ENCODE data around the gene DTX4.
"Not testable (repeated sequence)": the region's sequence is repeated elsewhere in the genome, so short reads cannot be mapped to it uniquely, and the experiment has no call there.

Gene DTX4

DNA sequence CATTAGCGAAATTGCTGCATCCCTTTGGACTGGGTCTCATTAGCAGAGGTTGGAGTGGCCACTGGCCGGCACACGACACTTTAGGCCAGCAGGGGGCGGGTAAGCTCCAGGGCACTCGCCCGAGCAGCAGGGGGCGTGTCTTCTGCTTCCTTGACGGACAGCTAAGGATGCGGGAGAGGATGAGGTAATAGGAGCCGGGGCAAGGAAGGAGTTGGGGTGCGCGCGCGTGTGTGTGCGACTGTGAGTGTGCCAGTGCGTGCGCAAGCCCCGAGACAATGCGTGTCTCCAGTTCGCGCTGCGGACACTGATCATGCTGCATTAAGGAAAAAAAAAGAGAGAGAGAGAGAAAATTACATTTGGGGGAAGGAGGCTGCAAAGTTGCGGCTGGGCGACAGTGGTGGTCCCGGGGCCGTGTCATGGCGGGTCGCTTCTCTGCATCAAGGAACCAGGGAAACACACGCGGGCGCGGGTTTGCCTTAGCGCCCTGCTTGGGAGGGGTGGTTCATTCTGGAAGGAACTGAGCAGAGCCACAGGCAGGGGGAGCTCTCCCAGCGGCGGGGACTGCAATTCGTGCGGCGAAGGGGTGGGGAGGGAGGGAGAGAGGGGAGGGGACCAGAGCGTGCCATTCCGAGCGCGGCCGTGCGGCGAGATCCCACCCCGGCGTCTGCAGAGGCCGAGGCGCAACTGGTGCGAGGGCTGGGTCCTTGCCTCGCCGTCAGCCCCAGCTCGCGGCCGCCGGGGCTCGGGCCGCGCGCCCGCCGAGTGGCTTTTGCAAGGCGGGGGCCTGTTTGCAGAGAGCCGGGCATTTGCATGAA is at the start of gene DTX4:
Gene DTX4, plus strand, starts transcription at position 625 of the 815 bp plus-strand sequence. CDS start 464 bp downstream, outside the sequence.
- peak; percentile 84 for DNase-seq

DNA sequence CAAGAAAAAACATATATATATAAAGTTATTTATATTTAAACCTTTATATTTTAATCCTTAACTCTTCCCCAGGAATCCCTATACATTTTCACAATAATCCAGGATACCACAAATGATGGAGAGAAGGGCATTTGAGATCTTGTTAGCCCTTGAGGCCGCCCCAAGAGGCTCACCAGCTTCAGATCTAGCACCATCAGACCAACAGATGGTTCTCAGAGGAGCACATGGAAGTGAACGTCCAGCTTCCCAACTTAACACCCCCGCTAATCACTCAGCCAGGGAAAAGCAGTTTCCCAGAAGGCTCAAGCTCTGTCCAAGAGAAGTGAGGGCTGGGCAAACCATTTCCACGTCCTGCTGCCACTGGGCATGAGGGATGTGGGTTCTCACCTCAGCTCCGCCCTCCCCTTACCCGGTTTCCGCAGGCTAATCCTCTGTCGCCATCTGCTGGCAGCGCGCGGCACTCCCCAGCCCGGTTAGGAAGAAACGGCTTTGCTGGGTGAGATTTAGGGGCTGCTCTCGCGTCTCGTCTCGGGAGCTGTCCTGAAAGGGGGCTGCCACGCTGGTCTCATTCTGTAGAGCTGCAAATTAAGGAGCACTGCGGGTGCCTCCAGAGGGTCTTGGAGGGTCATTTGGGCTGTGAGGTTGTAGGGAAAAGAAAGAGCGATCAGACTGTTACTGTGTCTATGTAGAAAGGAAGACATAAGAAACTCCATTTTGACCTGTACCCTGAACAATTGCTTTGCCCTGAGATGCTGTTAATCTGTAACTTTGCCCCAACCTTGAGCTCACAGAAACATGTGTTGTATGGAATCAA is 36.1 kb upstream of the DTX4 start:
- peak; percentile 83 for DNase-seq

GRCh38 chr11:59136551-59136950 is 35.4 kb upstream of the DTX4 start:
- DNase-seq: not testable (repeated sequence)

DNA sequence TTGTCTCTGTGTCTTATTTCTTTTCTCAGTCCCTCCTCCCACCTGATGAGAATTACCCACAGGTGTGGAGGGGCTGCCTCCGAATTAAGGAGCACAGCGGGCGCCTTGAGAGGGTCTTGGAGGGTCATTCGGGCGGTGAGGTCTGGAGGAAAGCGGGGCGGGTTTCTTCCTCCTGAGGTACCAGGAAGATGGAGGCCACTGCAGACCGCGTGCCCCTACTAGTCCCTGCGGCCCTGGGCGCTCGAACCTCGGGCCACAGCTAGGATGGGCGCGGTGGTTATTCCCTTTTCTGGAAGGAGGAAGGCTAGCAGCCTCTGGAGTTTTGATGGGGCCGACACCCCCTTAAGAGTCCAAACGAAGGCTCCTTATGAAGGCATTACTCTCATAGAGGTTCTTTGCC is 34.7 kb upstream of the DTX4 start:
- no peak for DNase-seq

GRCh38 chr11:59138643-59139042 is 33.3 kb upstream of the DTX4 start:
- no peak for DNase-seq

DNA sequence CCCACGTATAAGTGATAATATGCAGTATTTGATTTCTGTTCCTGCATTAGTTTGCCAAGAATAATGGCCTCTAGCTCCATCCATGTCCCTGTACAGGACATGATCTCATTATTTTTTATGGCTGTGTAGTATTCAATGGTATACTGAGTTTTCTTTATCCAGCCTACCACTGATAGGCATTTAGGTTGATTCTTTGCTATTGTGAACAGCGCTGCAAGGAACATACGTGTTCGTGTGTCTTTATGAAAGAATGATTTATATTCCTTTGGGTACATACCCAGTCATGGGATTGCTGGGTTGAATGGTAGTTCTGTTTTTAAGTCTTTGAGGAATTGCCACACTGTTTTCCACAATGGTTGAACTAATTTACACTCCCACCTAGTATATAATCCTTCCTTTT is 30.7 kb upstream of the DTX4 start:
- no peak for DNase-seq

DNA sequence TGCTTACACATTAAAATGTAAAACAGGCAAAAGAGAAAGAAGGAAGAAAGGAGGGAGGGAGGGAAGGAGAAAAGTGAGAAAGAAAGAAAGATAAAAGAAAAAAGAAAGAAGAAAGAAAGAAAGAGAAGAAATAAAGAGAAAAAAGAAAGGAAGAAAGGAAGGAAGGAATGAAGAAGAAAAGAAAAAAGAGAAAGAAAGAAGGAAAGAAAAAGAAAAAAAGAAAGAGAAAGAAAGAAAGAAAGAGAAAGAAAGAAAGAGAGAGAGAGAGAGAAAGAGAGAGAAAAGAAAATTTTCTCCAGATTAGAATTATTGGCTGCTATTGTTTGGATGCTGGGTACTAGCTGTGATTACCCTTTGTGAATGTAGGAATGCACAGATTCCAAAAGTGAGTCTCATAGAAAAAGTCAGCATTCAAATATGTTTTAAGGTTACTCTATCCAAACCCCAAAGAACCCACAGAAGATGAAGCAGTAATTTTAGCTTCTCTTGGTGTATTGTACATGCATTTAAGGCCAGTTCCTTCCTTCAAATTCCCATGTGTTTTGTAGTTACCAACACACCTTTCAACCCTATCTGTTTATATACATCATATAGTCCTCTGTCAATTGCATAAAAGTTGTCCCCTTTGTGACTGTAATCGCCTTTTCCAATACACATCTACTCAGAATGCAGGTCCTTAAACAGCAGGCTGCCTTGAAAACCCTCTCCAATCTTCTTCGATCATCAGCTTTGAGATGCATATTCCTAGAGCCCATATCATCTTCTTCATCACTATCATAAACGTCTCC is 30.1 kb upstream of the DTX4 start:
- no peak for DNase-seq

DNA sequence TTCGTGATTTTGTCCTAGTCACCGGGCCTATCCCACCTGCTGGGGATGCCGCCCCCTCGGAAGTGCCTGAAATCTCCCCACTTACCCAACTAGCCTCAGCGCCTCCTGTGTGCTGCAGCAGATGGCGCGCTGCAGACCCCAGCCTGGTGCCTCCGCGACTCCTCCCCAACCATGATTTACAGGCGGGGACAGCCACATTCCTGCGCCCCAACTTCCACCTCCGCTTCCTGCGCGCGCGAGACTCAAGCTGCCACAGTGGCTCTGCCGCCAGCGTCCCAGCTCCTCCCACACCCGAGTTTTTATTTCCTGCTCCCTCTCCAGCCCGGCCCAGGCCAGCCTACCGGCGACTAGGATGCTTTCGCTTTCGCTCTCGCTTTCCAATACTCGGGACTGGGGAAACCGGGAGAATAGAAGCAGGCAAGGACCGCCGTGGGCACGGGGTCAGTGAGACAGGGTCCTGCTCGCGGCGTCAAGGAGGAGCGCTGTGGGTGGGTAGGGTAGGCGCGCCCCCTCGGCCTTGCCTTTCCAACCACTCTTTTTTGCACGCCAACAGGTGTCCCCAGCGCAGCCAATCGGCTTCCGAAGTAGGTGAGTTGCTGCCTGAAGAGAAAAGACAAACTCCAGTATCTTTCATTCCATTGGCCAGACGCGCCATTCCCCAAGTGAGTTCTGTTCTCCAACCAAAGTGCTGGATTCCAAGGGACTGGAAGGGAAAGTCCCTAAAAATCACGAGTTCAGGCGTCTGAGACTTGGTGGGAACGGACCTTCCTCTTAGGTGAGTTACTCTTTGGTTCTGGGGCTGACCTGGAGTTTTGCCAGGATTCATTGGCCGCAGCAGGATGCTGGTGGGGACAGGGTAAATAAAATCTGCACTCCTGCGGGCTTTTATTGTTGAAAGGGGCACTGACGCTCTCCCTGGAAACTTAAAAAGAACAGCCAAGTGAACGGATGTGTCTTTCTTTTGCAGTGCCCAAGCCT is 29.1 kb upstream of the DTX4 start, which contains the start of gene FAM111A:
Gene FAM111A, plus strand, starts transcription at position 327 of the 978 bp plus-strand sequence. CDS start 6,017 bp downstream, outside the sequence.
- DNase-seq: peak; percentile 89

- DNase-seq: no peak
Measured at GRCh38 chr11:59144096-59144495, 27.8 kb upstream of the DTX4 start.

GRCh38 chr11:59144579-59145345 is 27.2 kb upstream of the DTX4 start:
- peak; percentile 85 for DNase-seq

DNA sequence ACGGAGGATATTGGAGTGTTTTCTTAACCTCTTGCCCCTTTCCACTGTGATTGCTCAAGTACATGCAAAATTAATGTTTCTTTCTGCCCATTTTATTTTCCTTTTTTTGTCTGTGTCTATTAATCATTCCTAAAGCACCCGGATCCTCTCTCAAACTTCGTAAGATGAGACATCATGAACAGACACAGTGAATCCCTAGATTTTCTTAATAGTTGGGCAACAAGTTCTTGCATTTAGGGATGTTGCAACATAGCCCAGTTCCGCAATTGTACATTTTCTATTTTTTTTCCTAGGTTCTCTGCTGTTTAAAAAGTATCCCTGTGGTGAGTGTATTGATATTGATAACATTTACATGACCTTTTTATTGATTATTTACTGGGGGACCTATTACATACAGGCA is 26.4 kb upstream of the DTX4 start:
- no peak for DNase-seq

- no peak for DNase-seq
Measured at GRCh38 chr11:59151761-59152160, 20.2 kb upstream of the DTX4 start.

DNA sequence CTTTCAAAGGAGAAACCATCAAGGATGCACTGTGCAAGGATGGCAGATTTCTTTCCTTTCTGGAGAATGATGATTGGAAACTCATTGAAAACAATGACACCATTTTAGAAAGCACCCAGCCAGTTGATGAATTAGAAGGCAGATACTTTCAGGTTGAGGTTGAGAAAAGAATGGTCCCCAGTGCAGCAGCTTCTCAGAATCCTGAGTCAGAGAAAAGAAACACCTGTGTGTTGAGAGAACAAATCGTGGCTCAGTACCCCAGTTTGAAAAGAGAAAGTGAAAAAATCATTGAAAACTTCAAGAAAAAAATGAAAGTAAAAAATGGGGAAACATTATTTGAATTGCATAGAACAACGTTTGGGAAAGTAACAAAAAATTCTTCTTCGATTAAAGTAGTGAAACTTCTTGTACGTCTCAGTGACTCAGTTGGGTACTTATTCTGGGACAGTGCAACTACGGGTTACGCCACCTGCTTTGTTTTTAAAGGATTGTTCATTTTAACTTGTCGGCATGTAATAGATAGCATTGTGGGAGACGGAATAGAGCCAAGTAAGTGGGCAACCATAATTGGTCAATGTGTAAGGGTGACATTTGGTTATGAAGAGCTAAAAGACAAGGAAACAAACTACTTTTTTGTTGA is 19.5 kb upstream of the DTX4 start:
- DNase-seq: no peak

DNA sequence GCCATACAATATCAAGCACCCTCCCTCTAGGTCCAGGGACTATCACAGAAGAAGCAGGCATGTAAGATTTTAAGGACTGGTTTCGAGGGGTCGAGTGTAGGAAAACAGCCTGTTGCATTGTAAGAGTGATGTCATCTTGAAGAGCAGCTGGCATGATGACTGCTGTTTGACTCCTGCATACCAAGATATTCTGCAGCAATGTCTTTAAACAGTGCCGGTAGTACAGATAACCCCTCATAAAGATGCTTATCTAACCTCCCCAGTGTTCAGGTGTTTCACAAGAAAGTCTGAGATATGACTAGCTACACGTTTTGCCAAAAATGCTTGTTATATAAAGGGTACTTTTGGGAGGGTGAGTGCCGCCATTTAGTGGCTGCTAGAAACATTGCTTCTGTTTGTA is 17.3 kb upstream of the DTX4 start:
- no peak for DNase-seq

DNA sequence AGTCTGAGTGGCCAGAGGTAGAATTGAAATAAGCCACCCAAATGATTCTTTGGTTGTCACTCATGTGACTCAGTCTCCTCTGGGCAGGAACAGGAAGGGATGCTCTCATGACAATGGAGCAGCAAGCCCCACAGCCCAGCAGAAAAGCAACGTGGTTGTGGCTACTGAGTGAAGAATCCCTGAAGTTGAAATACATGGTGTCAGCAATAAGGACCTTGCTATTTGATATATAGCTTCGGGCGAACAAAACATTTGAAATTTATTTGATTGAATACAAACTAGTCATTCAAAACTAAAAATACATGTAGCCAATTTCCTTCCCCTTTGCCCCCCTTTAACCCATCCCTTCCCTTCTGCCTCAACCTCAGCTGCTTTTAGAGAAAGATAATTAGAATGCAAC is 14.5 kb upstream of the DTX4 start:
- DNase-seq: no peak

DNA sequence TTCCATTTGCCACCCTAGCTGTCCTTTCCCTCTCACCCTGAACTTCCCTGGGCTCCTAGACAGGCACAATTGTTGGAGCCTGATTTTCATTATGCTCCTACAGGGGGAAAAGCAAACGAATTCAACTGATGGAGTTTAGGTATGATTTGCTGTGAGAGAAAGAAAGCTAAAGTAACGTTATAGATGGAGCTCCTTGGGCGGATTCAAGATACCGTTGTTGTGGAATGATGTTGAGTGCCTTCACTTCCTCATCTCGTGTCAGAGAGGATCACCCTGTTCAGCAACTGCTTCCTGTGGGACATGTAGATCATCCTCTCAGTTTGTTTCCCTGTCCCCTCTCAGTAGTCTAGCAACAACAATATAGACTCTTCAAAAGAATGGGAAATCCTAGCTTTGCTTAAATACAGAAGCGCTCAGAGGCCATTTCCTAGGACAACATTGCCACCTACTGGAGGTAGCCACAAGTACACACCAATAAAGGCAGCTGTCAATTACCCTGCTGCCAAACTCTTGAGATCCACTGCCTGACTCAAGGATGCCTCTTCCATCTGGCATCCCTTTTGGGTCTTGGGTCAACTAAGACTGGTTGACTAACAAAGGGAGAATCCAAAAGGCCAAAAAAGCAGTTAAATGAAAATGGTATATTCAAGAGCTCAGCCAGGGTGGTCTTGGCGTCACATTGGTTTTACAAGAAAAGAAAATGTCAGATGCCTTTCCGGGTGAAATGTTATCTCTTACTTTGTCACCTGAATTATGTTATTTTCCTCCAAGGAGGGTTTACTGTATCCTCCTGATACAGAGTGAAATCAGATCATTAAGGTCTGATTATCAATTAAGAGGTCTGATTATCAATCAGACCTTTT is 13.5 kb upstream of the DTX4 start:
- peak; percentile 75 for DNase-seq

DNA sequence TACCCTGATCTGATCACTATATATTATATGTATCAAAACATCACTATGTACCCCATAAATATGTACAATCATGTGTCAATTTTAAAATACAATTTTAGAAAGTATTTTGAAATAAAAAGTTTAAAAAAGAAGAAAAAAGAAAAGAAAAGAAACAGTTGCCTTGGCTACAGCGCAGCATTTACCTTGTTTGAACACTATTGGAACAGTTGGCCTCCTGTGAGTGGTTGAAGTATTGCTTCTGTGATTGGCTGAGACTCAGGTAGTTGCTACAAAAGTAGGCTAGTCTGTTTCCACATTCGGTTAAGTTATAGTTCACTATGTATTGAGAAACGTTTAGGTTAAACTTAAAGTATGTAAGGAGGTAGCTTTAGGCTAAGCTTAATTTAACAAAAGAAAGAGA is 7.9 kb upstream of the DTX4 start:
- no peak for DNase-seq

- peak; percentile 6 for DNase-seq
Measured at GRCh38 chr11:59172345-59173079, 580 bp downstream of the DTX4 start.
